Measurements from ENCODE around the gene RCAN1. TPM values are rescaled to one million over a fixed set of nuclear protein-coding genes. Genes with fewer than 3 reads are reported as not detected.

RCAN1 gene
- total and polyA plus RNA-seq, 2 of the 4 experiments (the other 2 are of a cell fraction), result 53.5 to 175 TPM

GRCh38 chr21:34611528-34611927, 3.4 kb downstream of the RCAN1 start:
- Histone ChIP-seq H3K18ac (ENCODE audit: low read depth, low read length) (no peak overlapping the region), H3K27ac (ENCODE audit: insufficient read depth, low read length) (no peak overlapping the region), H2AK9ac (replicated peaks; ENCODE audit: low read depth, low read length, poor library complexity) (no peak overlapping the region), H3K14ac (replicated peaks; ENCODE audit: low read depth, low read length) (no peak overlapping the region), H3K27me3 (ENCODE audit: control insufficient read depth, insufficient read depth, low read length) (no peaks in the 10 kb centered on the region), H4K91ac (ENCODE audit: insufficient read depth, low read depth, low read length) (no peak overlapping the region), H3K9me3 (ENCODE audit: control insufficient read depth, insufficient read depth, low read length) (no peaks in the 10 kb centered on the region), H2AFZ (replicated peaks; ENCODE audit: low read length, poor library complexity) (no peak overlapping the region), H3K4me3 (ENCODE audit: insufficient read depth, low read depth, low read length) (no peak overlapping the region), H3K4ac (ENCODE audit: low read depth, low read length) (no peak overlapping the region), H2BK15ac (ENCODE audit: low read depth, low read length) (no peak overlapping the region), H4K5ac (ENCODE audit: low read depth, low read length) (no peak overlapping the region), H2BK120ac (ENCODE audit: low read depth, low read length) (no peak overlapping the region), H2BK5ac (ENCODE audit: low read depth, low read length, poor library complexity, severe bottlenecking) (no peak overlapping the region), H3K9me1 (ENCODE audit: insufficient read depth, low read length) (0 out of 2 replicates have a peak, but pooled peaks cover 5% of the 10 kb centered on the region), H3K4me1 (ENCODE audit: control insufficient read depth, insufficient read depth, low read length) (peaks cover 2% of the 10 kb centered on the region; the same call in 1 of the 2 replicates), H3K79me1 (ENCODE audit: low read depth in 1 of 2, low read length in 2 of 2) (peaks cover 12 to 27% of the 10 kb centered on the region in 2 experiments; a peak in 3 of 4 replicates), H4K8ac (ENCODE audit: low read depth in 2 of 2, low read length in 2 of 2) (no peak overlapping the region), H3K9ac (ENCODE audit: low read depth, low read length) (no peak overlapping the region), H3K23ac (ENCODE audit: low read depth, low read length) (no peak overlapping the region), H2AK5ac (ENCODE audit: low read depth, low read length) (no peak overlapping the region), H3K36me3 (ENCODE audit: control insufficient read depth, insufficient read depth, low read length) (no peaks in the 10 kb centered on the region), H3K4me2 (ENCODE audit: low read depth, low read length) (no peak overlapping the region), H2BK20ac (ENCODE audit: low read depth, low read length) (no peak overlapping the region), H4K20me1 (ENCODE audit: insufficient read depth, low read length) (no peaks in the 10 kb centered on the region), H3K56ac (ENCODE audit: extremely low read depth, insufficient read depth, low read length) (no peak overlapping the region)
- no peak for ATAC-seq (ENCODE audit: low read depth)
- no TSS peak for BruUV-seq (replicated peaks)
- dilution Hi-C loops (cut with HindIII; ENCODE audit: low sequenced_read_pairs, unreplicated experiment), result no loop called here
- POLR2A ChIA-PET (ENCODE audit: unreplicated experiment), result no interaction called here
- CTCF ChIA-PET, result interaction anchor here (1.6 to 2.2 kb wide), 2 partner anchors 9 to 101 kb away, joined by 4 to 8 read pairs; no protein-coding TSS in a partner anchor
- no peak for DNase-seq
- TF ChIP-seq CTCF (conservative IDR thresholded peaks at IDR 0.05; ENCODE audit: low read depth, low read length) (no peak), RCOR1 (IDR thresholded peaks at IDR 0.05; ENCODE audit: insufficient replicate concordance, low read length) (no peak), SMC3 (IDR thresholded peaks at IDR 0.05; ENCODE audit: low read depth, low read length) (no peak), RAD21 (IDR thresholded peaks at IDR 0.05; ENCODE audit: low read length) (no peak)
- intact Hi-C loops (cut with micrococcal nuclease), result no loop called here
- WGBS, 2 experiments (ENCODE audit: extremely low coverage in 2 of 2, insufficient read length in 1 of 2), result no CpG with 5 or more reads among the region's 3 CpGs
- in situ Hi-C loops (cut with MboI; ENCODE audit: low sequenced_read_pairs), result loop anchor here (25.0 kb wide), 1 partner anchor 699 kb away; the partner anchor contains the start of gene ATP5PO

Data from IMR-90 (cell line).